Raji (cell line): Measurements from ENCODE around the gene COL4A1.

Experiments used
- POLR2A ChIP-seq: IDR thresholded peaks from 2 replicates; pipeline ENCODE4 v1.6.1; 2011; ENCODE audit warnings: low read depth, low read length, control low read depth; ENCODE audit not compliant: insufficient read depth

Gene COL4A1

GRCh38 chr13:110173247-110173818, 133.6 kb downstream of the COL4A1 start:
- TF ChIP-seq POLR2A, result no peak

GRCh38 chr13:110170882-110171281, 136.1 kb downstream of the COL4A1 start:
- no peak for TF ChIP-seq POLR2A

- no peak for TF ChIP-seq POLR2A
Measured at GRCh38 chr13:110170020-110170790, 136.8 kb downstream of the COL4A1 start.

- TF ChIP-seq POLR2A, result no peak
Measured at GRCh38 chr13:110168999-110169933, 137.7 kb downstream of the COL4A1 start.

- no peak for TF ChIP-seq POLR2A
Measured at GRCh38 chr13:110166598-110166997, 140.4 kb downstream of the COL4A1 start.

- TF ChIP-seq POLR2A, result no peak
Measured at GRCh38 chr13:110164706-110165105, 142.3 kb downstream of the COL4A1 start.

GRCh38 chr13:110162866-110163658, 143.9 kb downstream of the COL4A1 start:
- TF ChIP-seq POLR2A, result no peak

- no peak for TF ChIP-seq POLR2A
Measured at GRCh38 chr13:110162053-110162452, 144.9 kb downstream of the COL4A1 start.

GRCh38 chr13:110161112-110161882, 145.7 kb downstream of the COL4A1 start:
- no peak for TF ChIP-seq POLR2A

- TF ChIP-seq POLR2A, result no peak
Measured at GRCh38 chr13:110158226-110158625, 148.7 kb downstream of the COL4A1 start.

- TF ChIP-seq POLR2A, result no peak
Measured at GRCh38 chr13:110157718-110158117, 149.2 kb downstream of the COL4A1 start.

- TF ChIP-seq POLR2A, result no peak
Measured at GRCh38 chr13:110156301-110157049, 150.5 kb downstream of the COL4A1 start.

- no peak for TF ChIP-seq POLR2A
Measured at GRCh38 chr13:110155072-110155471, 151.9 kb downstream of the COL4A1 start.
